HG03342 (cell line): ENCODE results near the gene UQCC5.

Experiments
- ATAC-seq: cut with Tn5 transposase; IDR thresholded peaks from one replicate; pipeline ENCODE4 v1.9.1; 2021; ENCODE audit warnings: mild to moderate bottlenecking, moderate library complexity; ENCODE audit not compliant: unreplicated experiment

UQCC5 gene

GRCh38 chr3:52503788-52504424 is 32.5 kb upstream of the UQCC5 start:
- ATAC-seq = no peak

DNA sequence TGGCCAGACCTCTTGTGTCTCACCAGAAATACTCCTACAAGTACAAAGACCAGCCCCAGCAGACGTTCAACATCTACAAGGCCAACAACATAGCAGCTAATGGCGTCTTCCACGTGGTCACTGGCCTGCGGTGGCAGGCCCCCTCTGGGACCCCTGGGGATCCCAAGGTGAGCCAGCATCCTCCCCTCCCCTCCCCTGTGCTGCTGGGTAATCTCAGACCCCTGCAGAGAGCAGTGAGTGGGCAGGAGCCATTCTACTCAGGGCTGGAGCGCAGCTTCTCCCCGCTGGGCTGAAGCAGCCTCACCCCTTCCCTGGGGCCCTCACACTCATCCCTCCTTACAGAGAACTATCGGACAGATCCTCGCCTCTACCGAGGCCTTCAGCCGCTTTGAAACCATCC is 31.4 kb upstream of the UQCC5 start:
- no peak for ATAC-seq

- ATAC-seq = no peak
Observed at GRCh38 chr3:52506266-52506966, 30.0 kb upstream of the UQCC5 start.

- no peak for ATAC-seq
Observed at GRCh38 chr3:52507359-52507758, 29.0 kb upstream of the UQCC5 start.

DNA sequence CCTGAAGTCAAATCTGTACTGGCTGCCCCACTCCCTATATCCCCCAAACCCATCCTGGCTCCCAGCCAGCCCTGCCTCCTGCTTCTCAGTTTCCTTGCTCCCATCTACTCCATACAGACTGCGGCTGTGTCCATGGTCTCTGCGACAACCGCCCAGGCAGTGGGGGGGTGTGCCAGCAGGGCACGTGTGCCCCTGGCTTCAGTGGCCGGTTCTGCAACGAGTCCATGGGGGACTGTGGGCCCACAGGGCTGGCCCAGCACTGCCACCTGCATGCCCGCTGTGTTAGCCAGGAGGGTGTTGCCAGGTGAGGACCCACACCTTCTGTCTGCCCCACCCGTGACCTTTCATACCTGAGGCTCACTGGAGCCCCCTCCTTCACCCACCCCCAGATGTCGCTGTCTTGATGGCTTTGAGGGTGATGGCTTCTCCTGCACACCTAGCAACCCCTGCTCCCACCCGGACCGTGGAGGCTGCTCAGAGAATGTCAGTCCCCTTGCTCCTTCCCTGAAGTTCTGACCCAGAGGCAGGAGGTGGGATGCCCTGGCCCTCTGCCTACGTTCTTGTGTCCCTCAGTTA is 26.6 kb upstream of the UQCC5 start:
- no peak for ATAC-seq

GRCh38 chr3:52511509-52511908 is 24.9 kb upstream of the UQCC5 start:
- no peak for ATAC-seq

DNA sequence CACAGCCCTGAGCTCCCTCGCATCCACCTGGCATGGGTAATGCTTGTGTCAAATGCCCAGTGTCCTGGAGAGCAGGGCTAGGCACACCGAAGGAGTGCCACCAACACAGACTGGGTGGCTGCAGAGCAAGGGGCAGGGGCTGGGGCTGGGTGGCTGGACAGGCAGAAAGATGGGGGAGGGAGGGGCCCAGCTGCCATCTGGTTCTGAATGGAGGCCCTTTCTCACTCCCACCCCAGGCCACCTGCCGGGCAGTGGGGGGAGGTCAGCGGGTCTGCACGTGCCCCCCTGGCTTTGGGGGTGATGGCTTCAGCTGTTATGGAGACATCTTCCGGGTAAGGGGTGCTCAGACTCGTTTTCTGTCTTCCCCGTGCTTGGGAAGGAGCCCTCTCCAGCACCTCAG is 24.3 kb upstream of the UQCC5 start:
- ATAC-seq = no peak

- ATAC-seq = no peak
Observed at GRCh38 chr3:52512727-52513126, 23.7 kb upstream of the UQCC5 start.

DNA sequence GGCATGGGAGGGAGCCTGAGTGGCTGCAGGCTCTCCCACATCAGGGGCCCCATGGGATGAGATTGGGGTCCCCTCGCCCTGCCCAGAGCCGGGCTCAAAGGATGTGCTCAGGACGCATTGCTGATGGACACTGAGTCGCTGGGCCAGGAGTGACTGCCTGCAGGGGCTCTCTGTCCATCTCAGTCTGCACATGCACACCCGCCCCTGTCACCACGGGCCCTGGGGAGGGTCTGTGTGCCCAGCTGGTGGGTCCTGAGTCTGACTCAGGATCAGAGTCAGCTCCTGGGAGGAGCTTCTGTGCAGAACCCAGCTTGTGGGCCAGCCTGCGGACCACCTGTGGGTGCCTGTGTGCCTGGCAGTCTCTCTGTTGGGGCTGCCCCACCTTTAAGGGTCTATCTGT is 23.1 kb upstream of the UQCC5 start:
- ATAC-seq = no peak

- no peak for ATAC-seq
Observed at GRCh38 chr3:52514576-52514975, 21.8 kb upstream of the UQCC5 start.

DNA sequence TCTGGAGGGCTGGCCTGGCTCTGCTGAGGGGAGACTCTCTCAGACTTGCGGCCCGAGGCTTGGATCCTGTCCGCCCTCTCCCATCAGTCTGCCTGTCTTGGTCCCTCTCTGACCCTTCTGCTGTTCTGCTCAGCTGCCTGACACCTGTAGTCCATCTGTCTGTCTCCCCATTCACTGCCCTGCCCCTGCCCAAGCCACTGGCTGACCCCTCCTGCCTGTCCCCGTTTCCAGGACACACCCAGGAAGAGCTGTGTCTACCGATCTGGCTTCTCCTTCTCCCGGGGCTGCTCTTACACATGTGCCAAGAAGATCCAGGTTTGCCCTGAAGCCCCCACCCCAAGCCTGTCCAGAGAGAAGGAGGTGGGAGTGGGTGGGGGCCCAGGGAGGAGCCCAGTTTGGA is 21.2 kb upstream of the UQCC5 start:
- ATAC-seq = no peak

- no peak for ATAC-seq
Observed at GRCh38 chr3:52516509-52517195, 19.8 kb upstream of the UQCC5 start.

- ATAC-seq = no peak
Observed at GRCh38 chr3:52517796-52518722, 18.3 kb upstream of the UQCC5 start.

- ATAC-seq = no peak
Observed at GRCh38 chr3:52518723-52519444, 17.5 kb upstream of the UQCC5 start.

DNA sequence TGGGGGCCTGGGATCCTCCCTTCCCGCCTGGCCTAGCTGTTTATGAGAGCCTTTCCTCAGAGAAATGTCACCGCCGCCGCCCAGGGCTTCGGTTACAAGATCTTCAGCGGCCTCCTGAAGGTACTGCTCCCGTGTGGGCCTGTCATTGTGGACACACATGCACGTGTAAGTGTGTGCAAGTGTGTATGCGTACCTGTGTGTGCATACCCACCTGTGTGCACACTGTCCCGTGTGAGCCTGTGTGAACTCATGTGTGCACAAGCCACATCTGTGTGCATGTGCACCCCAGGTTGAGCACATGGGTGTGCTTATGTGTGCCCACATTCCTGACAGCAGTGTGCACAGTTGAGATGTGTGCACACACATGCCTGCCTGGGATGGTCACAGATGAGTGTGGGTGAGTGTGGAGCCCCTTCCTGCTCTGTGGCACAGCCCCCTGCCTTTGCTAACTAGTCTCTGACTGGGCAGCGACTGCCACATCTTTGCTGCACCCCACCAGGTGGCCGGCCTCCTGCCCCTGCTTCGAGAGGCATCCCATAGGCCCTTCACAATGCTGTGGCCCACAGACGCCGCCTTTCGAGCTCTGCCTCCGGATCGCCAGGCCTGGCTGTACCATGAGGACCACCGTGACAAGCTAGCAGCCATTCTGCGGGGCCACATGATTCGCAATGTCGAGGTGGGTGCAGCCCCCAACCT is 16.8 kb upstream of the UQCC5 start:
- ATAC-seq = no peak

DNA sequence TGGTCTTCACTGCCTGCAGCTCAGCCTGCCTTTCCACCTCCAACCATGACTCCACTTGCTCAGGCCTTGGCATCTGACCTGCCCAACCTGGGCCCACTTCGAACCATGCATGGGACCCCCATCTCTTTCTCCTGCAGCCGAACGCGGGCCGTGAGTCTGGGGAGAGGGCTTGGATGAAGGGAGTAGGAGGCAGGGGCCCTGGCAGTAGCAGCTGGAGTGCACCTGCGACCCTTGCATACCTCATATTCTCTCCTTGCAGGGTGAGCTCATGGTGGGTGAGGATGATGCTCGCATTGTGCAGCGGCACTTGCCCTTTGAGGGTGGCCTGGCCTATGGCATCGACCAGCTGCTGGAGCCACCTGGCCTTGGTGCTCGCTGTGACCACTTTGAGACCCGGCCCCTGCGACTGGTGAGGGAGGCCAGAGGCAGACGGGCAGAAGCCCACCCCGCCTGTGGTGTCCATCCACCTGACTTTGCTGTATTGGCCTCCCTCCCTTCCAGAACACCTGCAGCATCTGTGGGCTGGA is 16.2 kb upstream of the UQCC5 start:
- no peak for ATAC-seq

GRCh38 chr3:52520716-52521487 is 15.5 kb upstream of the UQCC5 start:
- ATAC-seq = no peak

GRCh38 chr3:52521488-52521824 is 14.9 kb upstream of the UQCC5 start:
- no peak for ATAC-seq
